Upper lobe of left lung (tissue), 4 donors: ENCODE data around the gene PELI2.

ENCODE experiments used
- CTCF ChIP-seq, 6 experiments: fragments of 450-650 bp in 4 of 6; fragments of 200-600 bp in 2 of 6; sonication (generic) in 2 of 6; IDR thresholded peaks; one replicate each; pipeline ENCODE4 v1.5.1; 2016 to 2019; ENCODE audit warnings: antibody characterized with exemption in 6 of 6
- POLR2AphosphoS5 ChIP-seq, 2 donors: sonication (generic); formaldehyde crosslinking; IDR thresholded peaks; one replicate each; pipeline ENCODE4 v1.5.1; 2017; ENCODE audit warnings: antibody characterized with exemption in 2 of 2

- no peak for TF ChIP-seq CTCF (IDR thresholded peaks at IDR 0.05)
- TF ChIP-seq POLR2AphosphoS5 (IDR thresholded peaks at IDR 0.05): no peak
Observed at GRCh38 chr14:56098021-56098420, 20.2 kb upstream of the PELI2 start.
